GM12878 (cell line): ENCODE measurements around the gene GP2. TPM values are rescaled to one million over a fixed set of nuclear protein-coding genes. Genes with fewer than 3 reads are reported as not detected.

ENCODE experiments used
- ATAC-seq: fragments of 200-7000 bp; cut with Tn5 transposase; 3 replicates; pipeline ENCODE4 v1.9.1; 2020; ENCODE audit warnings: mild to moderate bottlenecking, moderate library complexity
- BruUV-seq: library from RNA; stranded (reverse); fragments of 400-500 nt; replicated peaks from 2 replicates; lab custom pipeline; 2021; lab: Mats Ljungman, UMichigan
- CTCF ChIA-PET: fragments of 300-600 bp; sonication (Branson Sonifier 250); formaldehyde crosslinking; extraction: SDS; loops from one replicate; lab custom pipeline; 2021; ENCODE audit warnings: inconsistent platforms; lab: Yijun Ruan, JAX
- POLR2A ChIA-PET: fragments of 350-600 bp; formaldehyde crosslinking; extraction: SDS; loops from one replicate; lab custom pipeline; 2021; ENCODE audit warnings: inconsistent platforms; lab: Charles Lee
- RAD21 ChIA-PET: fragments of 300-600 bp; sonication (Branson Sonifier 250); formaldehyde crosslinking; loops from one replicate; lab custom pipeline; 2023; ENCODE audit warnings: antibody characterized with exemption; ENCODE audit not compliant: unreplicated experiment; lab: Charles Lee
- SMC1A ChIA-PET: fragments of 300-600 bp; sonication (Branson Sonifier 250); formaldehyde crosslinking; loops from one replicate; lab custom pipeline; 2023; ENCODE audit not compliant: unreplicated experiment, uncharacterized antibody; lab: Charles Lee
- DNase-seq: peaks from one replicate; pipeline ENCODE4 v3.0.0-alpha.2; 2011; ENCODE audit warnings: low read depth, low spot score
- FAIRE-seq: peaks from 3 replicates; lab custom pipeline; 2011; peaks lifted over from hg19 to GRCh38; lab: Jason Lieb, UNC
- H2AFZ ChIP-seq: 2 replicates; pipeline ENCODE4 v1.6.0; 2011; ENCODE audit warnings: low read depth, low read length, control low read depth; ENCODE audit not compliant: control insufficient read depth
- H3K27ac ChIP-seq: 2 replicates; pipeline ENCODE4 v1.5.1; 2011; ENCODE audit warnings: control low read depth; ENCODE audit not compliant: control insufficient read depth, insufficient read depth
- H3K27me3 ChIP-seq, 2 experiments: replicated peaks in 1 of 2; 2 replicates each; pipeline versions ENCODE4 v1.6.0 to v1.6.1; 2011; ENCODE audit warnings: low read length in 1 of 2; ENCODE audit not compliant: control insufficient read depth in 2 of 2, insufficient read depth in 2 of 2
- H3K36me3 ChIP-seq, 2 experiments: 2 replicates each; pipeline ENCODE4 v1.5.1; 2011; ENCODE audit warnings: low read length in 1 of 2; ENCODE audit not compliant: control insufficient read depth in 2 of 2, insufficient read depth in 2 of 2
- H3K4me1 ChIP-seq: 2 replicates; pipeline ENCODE4 v1.6.1; 2011; ENCODE audit warnings: mild to moderate bottlenecking, low read length, moderate library complexity, mixed read lengths; ENCODE audit not compliant: control insufficient read depth, insufficient read depth
- H3K4me2 ChIP-seq: 2 replicates; pipeline ENCODE4 v1.6.0; 2011; ENCODE audit warnings: control low read depth; ENCODE audit not compliant: control insufficient read depth, insufficient read depth
- H3K4me3 ChIP-seq: fragments of 200-600 bp; sonication (generic); 2 replicates; pipeline ENCODE4 v1.5.1; 2016
- H3K79me2 ChIP-seq: 2 replicates; pipeline ENCODE4 v1.6.0; 2011; ENCODE audit warnings: low read length; ENCODE audit not compliant: control insufficient read depth, insufficient read depth
- H3K9ac ChIP-seq: 2 replicates; pipeline ENCODE4 v1.8.0; 2011; ENCODE audit warnings: low read length, control low read depth, mixed read lengths; ENCODE audit not compliant: control insufficient read depth, insufficient read depth
- H3K9me3 ChIP-seq: replicated peaks from 3 replicates; pipeline ENCODE4 v1.5.1; 2011; ENCODE audit warnings: mild to moderate bottlenecking, low read length; ENCODE audit not compliant: control insufficient read depth, insufficient read depth
- H4K20me1 ChIP-seq: 2 replicates; pipeline ENCODE4 v1.6.0; 2011; ENCODE audit not compliant: control insufficient read depth, insufficient read depth
- EED ChIP-seq: sonication (generic); IDR thresholded peaks from 2 replicates; pipeline ENCODE4 v1.6.1; 2016; ENCODE audit warnings: antibody characterized with exemption, low read depth
- IKZF2 ChIP-seq, 2 experiments: fragments of 450-650 bp; IDR thresholded peaks; 2 replicates each; pipeline ENCODE4 v1.6.1; 2017; ENCODE audit warnings: mild to moderate bottlenecking in 2 of 2, moderate library complexity in 2 of 2
- KAT2A ChIP-seq: conservative IDR thresholded peaks from 2 replicates; pipeline ENCODE4 v1.6.1; 2011; ENCODE audit warnings: low read depth, low read length; ENCODE audit not compliant: control insufficient read depth
- NFYB ChIP-seq: IDR thresholded peaks from 2 replicates; pipeline ENCODE4 v1.6.1; 2011; ENCODE audit warnings: low read depth, mild to moderate bottlenecking, low read length, improper control_type of control experiment, moderate library complexity; ENCODE audit not compliant: insufficient read depth
- RCOR1 ChIP-seq: conservative IDR thresholded peaks from 2 replicates; pipeline ENCODE4 v1.6.1; 2012; ENCODE audit warnings: low read depth, low read length, improper control_type of control experiment
- ZBTB33 ChIP-seq: fragments of 450-650 bp; IDR thresholded peaks from 2 replicates; pipeline ENCODE4 v1.6.1; 2017; ENCODE audit warnings: mild to moderate bottlenecking
- ZNF217 ChIP-seq: fragments of 450-650 bp; IDR thresholded peaks from 2 replicates; pipeline ENCODE4 v1.6.1; 2017; ENCODE audit warnings: antibody characterized with exemption, mild to moderate bottlenecking
- WGBS: methylation state at CpG from one replicate; pipeline ENCODE4 v1.1.6; 2016; ENCODE audit warnings: low lambda C conversion rate; ENCODE audit not compliant: insufficient replicate concordance, insufficient coverage; ENCODE audit errors: missing lambda C conversion rate; 5-methylcytosine and 5-hydroxymethylcytosine counted together
- in situ Hi-C: fragments of 300-500 bp; cut with MboI; formaldehyde crosslinking; loops from 9 replicates; pipeline ENCODE4 v1.14.3; 2018; ENCODE audit warnings: mixed read lengths
- intact Hi-C: fragments of 100-400 bp; cut with micrococcal nuclease; formaldehyde crosslinking; loops from one replicate; pipeline ENCODE4 v1.14.2; 2022; ENCODE audit not compliant: unreplicated experiment
- polyA plus RNA-seq, 11 experiments: library from polyadenylated mRNA; depleted of rRNA in 4 of 11; unstranded in 6 of 11; stranded (reverse) in 5 of 11; fragments of >200 nt; fragmentation: Nextera tagmentation in 4 of 11; fragmentation: Illumina TruSeq in 1 of 11; extraction: Ambion mirVana in 4 of 11; extraction: Trizol in 1 of 11; gene quantifications; 1 replicate in 1 of 11; 2 replicates in 10 of 11; pipeline versions ENCODE4 v1.2.1 to v1.2.3, GENCODE V29; 2011 to 2016; ENCODE audit warnings: inconsistent platforms in 2 of 11, missing spikeins in 2 of 11, low read depth in 1 of 11
- total RNA-seq, 4 experiments: library from RNA; depleted of rRNA in 3 of 4; stranded (reverse); fragments of >200 nt in 3 of 4; fragmentation: Illumina TruSeq in 1 of 4; extraction: Trizol in 1 of 4; gene quantifications; 2 replicates each; pipeline versions ENCODE4 v1.2.1 to v1.2.3, GENCODE V29; 2013 to 2021

GP2 gene
- total and polyA plus RNA-seq, 10 of the 15 experiments (the other 5 are each of a cell fraction or from before 2014, with no cell fraction given), result 6.9 TPM; not detected in 9

GRCh38 chr16:20323591-20324117 lies 3.7 kb downstream of the GP2 start:
- ChIA-PET RAD21 (no interaction called here), SMC1A (interaction anchor here (1.2 kb wide), 1 partner anchor 12 kb away, joined by 3 read pairs; no protein-coding TSS in a partner anchor), CTCF (interaction anchor here (1.2 kb wide), 1 partner anchor 9 kb away, joined by 3 read pairs; no protein-coding TSS in a partner anchor), POLR2A (no interaction called here)
- no peak for FAIRE-seq
- no peak overlapping the region for H3K4me2 ChIP-seq
- no peaks in the 10 kb centered on the region for H3K36me3 ChIP-seq
- H3K27me3 ChIP-seq, result no peaks in the 10 kb centered on the region
- H3K27ac ChIP-seq, result no peak overlapping the region
- in situ Hi-C loops (no loop called here), intact Hi-C loops (no loop called here)
- 61% methylated on average over 9 of the region's 9 CpGs for WGBS
- no peak overlapping the region for H3K9ac ChIP-seq
- DNase-seq, result no peak
- TF ChIP-seq NFYB, result no peak
- TF ChIP-seq ZNF217, result no peak
- no peak for TF ChIP-seq ZBTB33
- TF ChIP-seq RCOR1, result no peak
- TF ChIP-seq KAT2A, result no peak
- TF ChIP-seq IKZF2 (IDR thresholded peaks at IDR 0.05), result no peak
- no peak for TF ChIP-seq EED
- TF ChIP-seq, all 136 proteins: peak for 0
- H2AFZ ChIP-seq, result no peak overlapping the region
- H4K20me1 ChIP-seq, result no peaks in the 10 kb centered on the region
- H3K79me2 ChIP-seq, result no peaks in the 10 kb centered on the region
- no peak overlapping the region for H3K4me3 ChIP-seq
- no TSS peak for BruUV-seq
- H3K4me1 ChIP-seq, result no peaks in the 10 kb centered on the region
- H3K9me3 ChIP-seq, result no peaks in the 10 kb centered on the region
- no peak for ATAC-seq
